ENCODE results near the gene OR4D2.

GRCh38 chr17:58117382-58117781, 49.4 kb upstream of the OR4D2 start:
- no peak for TF ChIP-seq SP1 (IDR thresholded peaks at IDR 0.05)
- no peak for TF ChIP-seq BHLHE40 (IDR thresholded peaks at IDR 0.05; ENCODE audit: borderline replicate concordance)
- TF ChIP-seq LEF1 (IDR thresholded peaks at IDR 0.05; ENCODE audit: borderline replicate concordance), result no peak
- no peak for TF ChIP-seq TARDBP (IDR thresholded peaks at IDR 0.05)
- no peak for TF ChIP-seq ARNT (IDR thresholded peaks at IDR 0.05)
- TF ChIP-seq SUZ12 (IDR thresholded peaks at IDR 0.05), result no peak
- TF ChIP-seq ZNF384 (IDR thresholded peaks at IDR 0.05), result no peak
- TF ChIP-seq FOXK2 (IDR thresholded peaks at IDR 0.05), result no peak
- TF ChIP-seq FOXM1 (IDR thresholded peaks at IDR 0.05; ENCODE audit: borderline replicate concordance), result no peak
- 0 out of 2 replicates have a peak, but pooled peaks have one; percentile 15 for TF ChIP-seq CTBP1 (IDR thresholded peaks at IDR 0.05; ENCODE audit: borderline replicate concordance)
- TF ChIP-seq NFRKB (IDR thresholded peaks at IDR 0.05), result no peak
- TF ChIP-seq FOXA1 (IDR thresholded peaks at IDR 0.05), result no peak

Measured in HEK293T (cell line).